ENCODE measurements around the gene TATDN3.
"Not testable (repeated sequence)": the region's sequence is repeated elsewhere in the genome, so short reads cannot be mapped to it uniquely, and the experiment has no call there.

Gene TATDN3

GRCh38 chr1:212791676-212792395, at the start of gene TATDN3, which contains the start of gene NSL1:
Gene TATDN3, plus strand, starts transcription at chr1:212791894. Its CDS starts 28 bp downstream, at chr1:212791922.
Gene NSL1, minus strand, starts transcription at chr1:212791777. Its CDS starts 14 bp downstream, at chr1:212791763.
- no peak for FAIRE-seq

GRCh38 chr1:212743901-212744475, 47.7 kb upstream of the TATDN3 start:
- FAIRE-seq = no peak

GRCh38 chr1:212745303-212745702, 46.4 kb upstream of the TATDN3 start:
- FAIRE-seq = no peak

- FAIRE-seq = no peak
These were observed 45.1 kb upstream of the TATDN3 start for GRCh38 chr1:212746546-212746945.

GRCh38 chr1:212749821-212750535, 41.7 kb upstream of the TATDN3 start:
- no peak for FAIRE-seq

GRCh38 chr1:212752252-212752933, 39.3 kb upstream of the TATDN3 start:
- FAIRE-seq = no peak

GRCh38 chr1:212752934-212753497, 38.7 kb upstream of the TATDN3 start:
- FAIRE-seq = no peak

GRCh38 chr1:212753749-212754148, 37.9 kb upstream of the TATDN3 start:
- FAIRE-seq = no peak

- no peak for FAIRE-seq
These were observed 37.5 kb upstream of the TATDN3 start for GRCh38 chr1:212754193-212754592.

GRCh38 chr1:212754680-212755079, 37.0 kb upstream of the TATDN3 start:
- no peak for FAIRE-seq

- no peak for FAIRE-seq
These were observed 32.0 kb upstream of the TATDN3 start for GRCh38 chr1:212759683-212760082.

- no peak for FAIRE-seq
These were observed 31.4 kb upstream of the TATDN3 start for GRCh38 chr1:212760126-212760823.

GRCh38 chr1:212762234-212762633, 29.5 kb upstream of the TATDN3 start:
- no peak for FAIRE-seq

- FAIRE-seq = no peak
These were observed 28.9 kb upstream of the TATDN3 start for GRCh38 chr1:212762839-212763238.

GRCh38 chr1:212764718-212765281, 26.9 kb upstream of the TATDN3 start:
- not testable (repeated sequence) for FAIRE-seq

GRCh38 chr1:212766825-212767224, 24.9 kb upstream of the TATDN3 start:
- FAIRE-seq = not testable (repeated sequence)

- FAIRE-seq = no peak
These were observed 22.1 kb upstream of the TATDN3 start for GRCh38 chr1:212769459-212770167.

- FAIRE-seq = no peak
These were observed 20.4 kb upstream of the TATDN3 start for GRCh38 chr1:212771341-212771740.

GRCh38 chr1:212773011-212773410, 18.7 kb upstream of the TATDN3 start:
- no peak for FAIRE-seq

- no peak for FAIRE-seq
These were observed 17.1 kb upstream of the TATDN3 start for GRCh38 chr1:212774584-212774983.

GRCh38 chr1:212775241-212775640, 16.5 kb upstream of the TATDN3 start:
- no peak for FAIRE-seq
